IPS-NIHi11 (cell line): ENCODE measurements around the gene PRM2.

ENCODE experiments used
- DNase-seq: peaks from one replicate; pipeline ENCODE4 v3.0.0; 2012; ENCODE audit warnings: mixed read lengths, low spot score

PRM2 gene

DNA sequence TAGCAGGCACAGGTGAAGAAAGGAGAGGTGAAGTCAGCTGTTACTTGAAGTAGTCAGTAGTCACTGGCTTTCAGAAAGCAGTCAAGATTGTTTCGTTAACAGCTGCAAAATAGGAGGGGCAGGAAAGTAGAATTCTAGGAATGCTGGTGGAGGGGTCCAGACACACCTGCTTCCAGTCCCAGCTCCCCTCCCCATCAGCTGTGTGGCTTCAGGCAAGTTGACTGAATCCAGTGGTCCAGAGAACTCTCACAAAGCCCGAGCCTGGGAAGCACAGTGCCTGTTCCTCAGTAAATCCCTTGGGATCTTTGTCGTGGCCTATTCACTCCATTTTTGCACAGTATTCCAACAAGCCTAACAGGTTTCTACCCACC, 15.7 kb downstream of the PRM2 start:
- no peak for DNase-seq

DNA sequence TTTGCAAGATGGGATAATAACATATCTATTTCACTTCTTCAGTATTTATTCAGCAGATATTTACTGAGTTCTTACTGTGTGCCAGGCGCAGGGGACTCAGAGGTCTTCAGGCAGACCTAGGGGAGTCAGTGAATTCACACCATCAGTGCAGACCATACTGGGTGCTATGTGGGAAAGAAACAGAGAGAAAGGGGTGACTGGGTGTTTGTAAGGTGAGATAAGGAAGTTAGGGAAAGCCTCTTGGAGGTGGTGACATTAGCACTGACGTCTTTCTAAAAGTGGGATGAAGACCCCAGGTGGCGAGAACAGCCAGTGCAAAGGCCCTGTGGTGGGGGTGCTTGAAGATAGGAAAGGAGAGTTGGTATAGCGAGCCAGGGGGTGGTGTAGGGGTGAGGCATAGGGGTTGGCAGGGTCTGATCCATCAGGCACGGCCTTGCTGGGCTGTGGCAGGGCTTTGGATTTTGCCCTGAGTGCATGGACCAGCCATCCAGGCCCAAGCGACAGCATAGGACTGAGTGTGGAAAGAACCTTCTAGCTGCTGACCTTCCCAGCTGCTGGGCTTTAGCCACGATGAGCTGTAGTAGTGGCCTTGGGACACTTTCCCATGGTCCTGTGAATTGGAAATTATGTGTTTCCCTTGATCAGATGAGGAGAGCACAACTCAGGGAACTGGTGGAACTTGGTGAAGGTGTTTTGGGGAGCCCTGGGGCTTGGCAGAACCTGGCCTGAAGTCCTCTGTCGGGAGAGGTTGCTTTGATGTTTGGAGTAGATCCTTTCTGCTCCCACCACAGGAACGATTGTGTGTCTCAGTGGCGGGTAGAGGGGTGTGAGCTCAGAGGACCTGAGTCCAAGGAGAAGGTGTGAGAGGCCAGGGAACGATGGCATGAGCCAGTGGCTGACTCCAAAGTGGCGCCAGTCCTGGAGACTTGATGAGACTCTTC, 16.4 kb downstream of the PRM2 start:
- DNase-seq = no peak

DNA sequence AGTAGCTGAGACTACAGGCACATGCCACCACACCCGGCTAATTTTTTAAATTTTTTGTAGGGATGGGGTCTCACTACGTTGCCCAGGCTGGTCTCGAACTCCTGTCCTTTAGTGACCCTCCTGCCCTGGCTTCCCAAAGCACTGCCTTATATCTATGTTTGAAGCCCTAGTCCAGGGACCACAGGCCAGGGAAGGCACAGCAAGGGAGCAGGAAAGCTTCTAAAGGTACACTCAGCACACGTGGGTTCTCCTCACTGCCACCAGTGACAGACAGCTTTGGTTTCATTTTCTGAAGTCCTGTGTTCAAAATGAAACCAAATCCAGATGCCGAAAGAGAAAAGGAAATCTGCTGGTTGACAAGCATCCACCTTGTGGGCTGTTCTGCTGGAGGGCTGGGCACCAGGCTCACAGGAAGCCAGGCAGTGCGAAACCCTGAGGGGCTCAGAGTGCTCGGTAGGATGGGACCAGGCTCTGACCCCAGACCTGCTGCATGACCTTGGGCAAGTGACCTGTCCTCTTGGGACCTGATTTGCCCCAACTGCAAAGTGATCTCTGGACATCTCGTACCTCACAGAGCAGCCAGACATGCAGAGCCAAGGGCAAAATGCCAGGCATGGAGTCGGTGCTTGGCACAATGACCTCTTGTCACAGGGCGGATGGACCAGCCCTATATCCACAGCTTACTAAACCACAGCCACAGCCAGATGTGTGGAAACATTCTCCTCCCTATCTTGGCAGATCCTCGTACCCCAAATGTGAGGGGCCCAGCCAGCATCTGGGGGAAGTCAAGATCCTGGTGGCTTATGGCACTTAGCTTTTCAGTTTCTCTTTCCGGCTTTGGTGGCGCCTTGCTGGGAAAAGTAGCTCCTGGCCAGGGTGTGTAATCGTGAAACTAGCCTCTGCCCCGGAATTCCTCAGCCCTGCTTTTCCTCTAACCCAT, 17.5 kb downstream of the PRM2 start:
- no peak for DNase-seq

DNA sequence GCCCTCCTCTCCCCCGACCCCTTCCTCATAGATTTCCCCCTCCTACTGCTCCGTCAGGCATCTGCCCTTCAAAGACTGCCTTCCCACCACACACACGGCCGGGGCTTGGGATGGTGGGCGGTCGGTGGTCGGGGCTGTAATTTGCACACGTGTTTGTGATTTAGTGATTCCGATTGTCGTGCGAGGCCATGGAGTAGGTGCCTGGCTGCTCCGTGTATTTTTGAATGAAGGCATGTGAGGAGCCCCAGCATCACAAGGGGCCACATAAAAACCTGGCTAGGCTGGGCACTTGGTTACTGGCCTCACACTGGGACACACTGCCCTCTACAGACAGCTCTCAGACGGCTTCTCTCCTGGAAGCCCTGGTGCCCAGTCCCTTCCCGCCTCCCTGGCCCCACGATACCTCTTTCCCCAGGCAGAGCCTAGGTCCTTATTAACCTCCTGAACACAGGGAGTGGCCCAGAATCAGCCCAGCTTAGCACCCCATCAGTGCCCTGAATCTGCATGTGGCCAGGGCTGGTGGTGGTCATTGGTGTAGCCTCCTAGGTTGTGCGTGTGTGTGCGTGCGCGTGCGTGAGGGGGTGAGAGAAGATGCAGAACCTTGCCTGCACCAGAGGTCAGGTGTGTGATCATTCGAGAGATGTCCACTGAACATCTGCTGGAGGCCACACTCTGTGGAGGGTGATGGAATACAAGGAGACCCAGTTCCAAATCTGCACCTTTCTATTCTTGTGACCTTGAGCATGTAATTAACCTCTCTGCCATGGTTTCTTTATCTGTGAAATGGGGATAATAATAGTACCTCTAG, 18.9 kb downstream of the PRM2 start:
- DNase-seq = peak; percentile 86

DNA sequence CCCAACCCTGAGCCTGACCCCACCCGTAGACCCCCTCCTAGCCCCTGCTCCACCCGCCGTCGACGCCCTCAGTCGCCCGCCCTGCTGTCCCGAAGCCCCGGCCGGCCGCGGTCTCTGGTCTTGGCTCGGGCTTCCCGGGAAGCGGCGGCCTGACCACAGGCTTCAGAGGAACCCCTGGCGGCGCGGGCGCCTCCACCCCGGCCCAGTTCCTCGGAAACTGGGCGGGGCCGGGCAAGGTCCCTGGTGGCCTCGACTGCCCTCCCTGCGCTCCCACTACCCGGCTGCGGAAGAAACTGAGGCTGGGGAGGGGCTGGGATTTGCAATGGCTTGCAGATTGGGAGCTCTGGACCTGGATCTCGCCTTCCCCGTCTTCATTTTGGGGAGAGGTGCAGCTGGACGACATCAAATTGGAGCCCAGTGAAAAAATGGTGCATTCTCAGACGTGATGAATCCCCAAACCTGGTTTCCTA, 19.6 kb downstream of the PRM2 start:
- no peak for DNase-seq

DNA sequence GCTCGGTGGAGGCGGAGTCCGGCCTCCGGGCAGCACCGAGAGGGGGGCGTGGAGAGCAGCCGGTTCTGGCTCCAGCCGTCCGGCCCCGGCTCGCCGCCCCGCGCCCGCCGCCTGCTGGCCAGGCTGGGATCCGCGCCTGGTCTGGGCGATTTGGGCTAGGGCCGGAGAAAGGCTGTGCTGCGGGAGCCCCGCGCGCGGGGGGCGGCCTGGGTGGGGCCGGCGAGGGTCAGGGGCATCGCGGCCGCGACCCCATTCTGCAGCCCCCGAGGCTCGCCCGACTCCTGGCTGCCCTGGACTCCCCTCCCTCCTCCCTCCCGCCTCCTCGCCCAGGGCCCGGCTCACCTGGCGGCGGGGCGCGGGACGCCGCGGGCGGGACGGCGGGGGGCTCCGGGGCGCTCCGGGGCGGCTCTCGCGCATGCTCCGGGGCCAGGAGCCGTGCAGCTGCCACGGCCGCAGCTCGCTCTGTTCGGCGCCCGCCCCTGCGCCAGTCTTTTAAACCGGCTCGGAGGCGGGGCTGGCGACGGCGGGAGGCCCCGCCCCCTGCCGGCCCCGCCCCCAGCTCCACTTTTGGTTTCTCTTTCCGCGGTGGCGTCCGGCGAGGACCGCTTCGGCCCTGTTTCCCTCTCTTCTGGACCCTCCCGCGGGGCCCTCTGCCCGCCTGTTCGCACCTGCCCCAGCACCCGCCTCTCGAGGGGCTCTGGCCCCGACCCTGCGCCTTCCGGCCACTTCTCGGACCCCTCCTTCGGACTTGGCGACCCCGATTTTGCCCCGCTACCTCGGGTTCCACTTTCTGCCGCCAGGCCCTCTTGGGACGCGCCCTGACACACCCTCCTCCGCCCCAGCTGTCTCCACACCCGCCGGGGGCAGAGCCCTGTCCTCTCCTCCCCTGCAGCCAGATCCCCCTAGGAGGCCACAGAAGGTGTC, 20.3 kb downstream of the PRM2 start, which contains the start of gene SOCS1:
Gene SOCS1 (minus strand): TSS at position 468 of the 924 bp plus-strand sequence. CDS start 726 bp downstream, outside the sequence.
- peak; percentile 93 for DNase-seq

DNA sequence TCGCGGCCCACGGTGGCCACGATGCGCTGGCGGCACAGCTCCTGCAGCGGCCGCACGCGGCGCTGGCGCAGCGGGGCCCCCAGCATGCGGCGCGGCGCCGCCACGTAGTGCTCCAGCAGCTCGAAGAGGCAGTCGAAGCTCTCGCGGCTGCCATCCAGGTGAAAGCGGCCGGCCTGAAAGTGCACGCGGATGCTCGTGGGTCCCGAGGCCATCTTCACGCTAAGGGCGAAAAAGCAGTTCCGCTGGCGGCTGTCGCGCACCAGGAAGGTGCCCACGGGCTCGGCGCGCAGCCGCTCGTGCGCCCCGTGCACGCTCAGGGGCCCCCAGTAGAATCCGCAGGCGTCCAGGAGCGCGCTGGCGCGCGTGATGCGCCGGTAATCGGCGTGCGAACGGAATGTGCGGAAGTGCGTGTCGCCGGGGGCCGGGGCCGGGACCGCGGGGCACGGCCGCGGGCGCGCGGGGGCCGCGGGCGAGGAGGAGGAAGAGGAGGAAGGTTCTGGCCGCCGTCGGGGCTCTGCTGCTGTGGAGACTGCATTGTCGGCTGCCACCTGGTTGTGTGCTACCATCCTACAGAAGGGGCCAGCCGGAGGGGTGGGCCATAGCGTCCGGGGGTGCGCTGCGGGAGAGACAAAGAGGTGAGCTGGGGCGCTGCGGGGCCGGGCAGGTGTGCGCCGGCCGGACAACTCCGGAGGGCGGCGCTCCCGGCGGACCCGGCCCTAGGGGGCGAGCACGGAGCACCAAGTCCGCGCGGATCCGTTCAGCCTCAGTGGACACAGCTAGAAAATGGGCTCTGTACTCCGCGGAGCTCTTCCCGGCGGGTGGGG, 21.2 kb downstream of the PRM2 start:
- peak; percentile 50 for DNase-seq

DNA sequence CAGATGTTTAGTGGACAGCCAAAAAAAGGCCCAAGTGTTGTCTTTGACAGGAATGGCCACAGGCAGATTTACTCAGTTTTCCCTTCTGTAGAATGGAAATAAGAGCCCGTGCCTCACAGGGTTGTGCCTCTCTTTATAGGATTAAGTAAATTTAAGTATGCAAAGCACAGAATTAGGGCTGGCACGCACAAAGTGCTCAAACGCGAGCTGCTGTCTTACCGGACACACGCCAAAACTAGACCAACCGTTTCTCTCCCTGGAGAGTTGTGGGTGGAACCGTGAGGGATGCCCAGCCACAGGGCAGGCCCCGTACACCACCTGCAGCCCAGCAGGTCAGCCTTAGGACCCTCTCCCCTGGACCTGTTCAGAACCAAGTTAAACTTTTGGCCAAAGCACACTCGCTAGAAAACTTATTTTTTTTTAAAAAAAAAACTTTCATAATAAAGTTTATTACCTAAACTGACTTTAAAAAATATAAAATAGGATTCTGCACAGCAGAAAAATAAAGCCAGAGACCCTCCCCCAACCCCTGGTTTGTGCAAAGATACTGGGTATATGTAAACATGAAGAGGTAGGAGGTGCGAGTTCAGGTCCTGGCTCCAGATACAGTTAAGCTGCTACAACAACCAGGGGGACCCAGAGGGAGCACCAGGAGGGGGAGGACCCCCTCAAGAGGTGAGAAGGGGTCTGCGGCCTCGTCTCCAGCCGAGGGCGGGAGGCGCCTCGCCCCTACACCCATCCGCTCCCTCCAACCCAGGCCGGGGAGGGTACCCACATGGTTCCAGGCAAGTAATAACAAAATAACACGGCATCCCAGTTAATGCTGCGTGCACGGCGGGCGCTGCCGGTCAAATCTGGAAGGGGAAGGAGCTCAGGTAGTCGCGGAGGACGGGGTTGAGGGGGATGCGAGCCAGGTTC, 22.0 kb downstream of the PRM2 start:
- DNase-seq = no peak

DNA sequence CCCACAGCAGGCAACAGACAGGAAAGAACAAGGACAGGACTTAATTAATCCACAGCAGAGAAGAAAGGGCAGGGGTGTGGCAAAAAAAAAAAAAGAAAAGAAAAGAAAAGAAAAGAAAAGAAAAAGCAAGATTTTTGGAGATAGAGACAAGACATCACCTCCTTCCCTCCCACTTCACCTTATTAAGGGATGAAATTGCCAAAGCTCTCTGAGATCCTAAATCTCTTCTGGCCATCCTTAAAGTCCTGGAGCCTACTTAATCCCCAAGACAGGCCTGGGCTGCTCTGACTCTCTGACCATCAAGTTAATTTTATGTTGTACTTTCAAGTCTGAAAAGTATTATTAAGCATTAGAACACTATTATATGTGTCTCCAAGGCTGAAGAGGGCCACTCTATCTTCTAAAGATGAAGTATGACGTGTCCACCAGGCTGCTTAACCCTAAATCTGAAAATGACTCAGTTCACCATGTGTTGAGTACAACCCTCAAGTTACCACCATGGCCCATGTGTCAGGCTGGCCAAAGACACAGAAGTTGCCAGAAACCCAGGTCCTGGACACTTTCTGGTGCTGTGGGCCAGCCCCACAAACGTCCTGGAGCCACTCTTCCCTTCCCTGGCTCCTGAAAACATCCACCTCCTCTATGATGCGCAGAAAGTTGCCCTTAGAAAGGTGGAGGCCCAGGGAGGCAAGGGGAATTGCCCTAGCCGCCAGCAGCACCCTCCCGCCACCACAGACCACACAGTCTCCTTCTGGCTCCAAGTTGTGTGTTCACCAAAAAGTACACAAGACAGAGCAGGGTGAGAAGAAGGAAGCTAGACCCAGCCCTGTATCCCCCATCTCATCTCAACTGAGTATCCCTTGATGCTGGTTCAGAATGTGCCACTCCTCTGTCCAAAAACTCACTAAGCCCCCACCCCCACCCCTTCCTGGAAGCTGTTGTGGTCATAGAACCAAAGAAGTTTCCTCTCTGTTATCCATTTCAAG, 23.0 kb downstream of the PRM2 start:
- no peak for DNase-seq

DNA sequence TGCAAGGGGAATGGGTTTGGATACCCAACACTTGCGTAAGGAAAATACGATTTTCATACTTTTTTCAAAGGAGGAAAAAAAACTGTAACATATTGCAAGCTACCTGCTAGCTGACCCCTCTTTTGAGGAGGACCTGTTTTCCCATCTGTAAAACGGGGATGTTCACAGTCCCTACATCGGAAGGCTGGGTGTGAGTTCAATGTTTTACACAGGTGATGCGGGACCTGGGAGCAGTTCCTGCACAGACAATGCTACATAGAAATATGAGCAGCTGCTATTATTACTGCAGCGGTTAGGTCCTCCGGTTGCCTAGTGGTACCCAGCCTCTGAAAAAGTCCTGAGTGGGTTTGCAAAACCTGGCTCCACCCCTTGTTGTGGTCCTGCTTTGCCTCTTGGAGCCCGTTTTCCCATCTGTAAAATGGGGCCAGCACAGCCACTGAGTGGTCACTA, 23.8 kb downstream of the PRM2 start:
- no peak for DNase-seq

DNA sequence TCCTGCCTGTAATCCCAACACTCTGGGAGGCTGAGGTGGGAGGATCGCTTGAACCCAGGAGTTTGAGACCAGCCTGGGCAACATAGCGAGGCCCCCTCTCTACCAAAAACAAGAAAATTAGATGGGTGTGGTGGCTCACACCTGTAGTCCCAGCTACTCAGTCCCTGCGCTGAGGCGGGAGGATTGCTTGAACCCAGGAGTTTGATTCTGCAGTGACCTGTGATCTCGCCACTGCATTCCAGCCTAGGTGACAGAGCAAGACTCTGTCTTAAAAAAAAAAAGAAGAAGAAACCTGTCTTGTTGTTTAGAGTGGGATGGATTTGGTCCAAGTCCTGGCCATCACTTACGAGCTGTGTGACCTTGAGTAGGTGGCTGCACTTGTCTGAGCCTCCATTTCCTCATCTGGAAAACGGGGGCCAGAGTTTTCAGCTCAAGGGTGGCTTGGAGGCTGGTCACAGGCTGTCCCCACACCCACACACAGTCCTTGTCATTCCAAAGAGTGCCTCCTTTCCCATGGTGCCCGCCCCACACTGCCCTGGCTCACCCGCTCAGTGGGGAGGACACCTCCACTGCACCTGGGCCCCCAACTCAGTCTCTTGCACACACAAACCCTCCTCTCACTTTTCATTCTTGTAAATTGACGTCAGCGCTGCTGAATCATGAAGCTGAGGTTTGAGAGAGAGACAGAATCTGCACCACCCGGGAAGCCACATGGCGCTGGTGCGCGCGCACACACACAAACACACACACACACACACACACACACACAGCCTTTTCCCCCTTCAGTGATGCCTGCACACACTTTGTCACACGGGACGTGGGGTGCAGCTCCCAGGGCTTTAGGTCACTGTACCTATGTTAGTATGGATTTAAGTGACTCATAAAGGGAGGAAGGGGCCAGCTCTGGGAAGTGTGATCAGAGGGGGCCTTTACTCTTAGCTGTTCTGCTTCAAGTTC, 24.5 kb downstream of the PRM2 start:
- no peak for DNase-seq

DNA sequence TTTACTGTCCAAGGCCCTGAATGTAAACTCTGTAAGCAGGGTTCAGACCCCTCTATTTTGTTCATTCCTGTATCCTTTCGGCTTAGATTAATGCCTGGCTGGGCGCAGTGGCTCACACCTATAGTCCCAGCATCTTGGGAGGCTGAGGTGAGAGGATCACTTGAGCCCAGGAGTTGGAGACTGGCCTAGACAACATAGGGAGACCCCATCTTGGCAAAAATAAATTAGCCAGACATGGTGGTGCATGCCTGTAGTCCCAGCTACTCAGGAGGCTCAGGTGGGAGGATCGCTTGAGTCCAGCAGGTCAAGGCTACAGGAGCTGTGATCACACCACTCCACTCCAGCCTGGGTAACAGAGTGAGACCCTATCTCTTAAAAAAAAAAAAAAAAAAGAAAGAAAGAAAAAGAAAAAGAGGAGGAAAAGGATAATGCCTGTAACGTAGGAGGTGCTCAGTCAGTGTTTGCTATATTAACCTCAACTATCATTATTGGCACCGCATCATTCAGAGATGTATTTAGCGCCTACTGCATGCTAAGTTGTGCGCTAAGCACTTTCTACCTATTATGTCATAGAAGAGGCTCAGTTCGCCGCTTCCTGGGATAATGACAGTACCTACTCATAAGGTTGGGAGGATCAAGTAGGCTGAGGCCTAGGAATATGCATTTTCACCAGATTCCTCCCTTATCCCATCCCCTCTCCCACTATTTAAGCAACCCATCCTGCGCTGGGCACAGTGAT, 25.3 kb downstream of the PRM2 start:
- no peak for DNase-seq

DNA sequence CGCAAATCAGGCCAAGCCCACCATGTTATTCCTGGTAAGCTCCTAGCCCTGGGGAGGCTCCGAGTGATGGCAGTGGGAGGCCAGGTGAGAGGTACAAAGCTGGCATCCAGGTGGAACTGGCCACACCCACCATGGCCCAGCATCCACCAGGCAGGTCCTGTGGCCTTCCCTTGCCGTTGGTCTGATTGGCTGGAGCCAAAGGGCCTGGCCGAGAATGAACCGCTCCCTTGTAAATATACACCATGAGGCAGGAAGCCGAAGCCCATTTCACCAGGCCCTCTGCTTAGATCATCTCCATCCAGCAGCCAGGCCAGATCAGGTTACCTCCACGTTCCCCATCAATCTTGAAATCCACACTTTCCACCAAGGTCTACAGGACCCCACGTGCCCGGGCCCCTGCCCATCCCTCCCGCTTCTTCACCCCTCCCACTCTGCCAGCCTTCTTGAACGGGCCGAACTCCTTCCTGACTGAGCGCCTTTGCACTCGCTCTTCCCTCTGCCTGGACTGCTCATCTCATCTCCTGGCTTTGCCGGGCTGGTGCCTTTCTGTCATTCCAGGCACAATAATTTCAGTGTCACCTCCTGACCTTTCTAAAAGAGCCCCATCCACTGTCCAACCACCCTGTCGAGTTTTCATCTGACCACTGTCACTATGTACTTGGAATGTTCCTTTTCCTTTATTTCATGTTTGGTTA, 26.0 kb downstream of the PRM2 start:
- DNase-seq = peak; percentile 76

DNA sequence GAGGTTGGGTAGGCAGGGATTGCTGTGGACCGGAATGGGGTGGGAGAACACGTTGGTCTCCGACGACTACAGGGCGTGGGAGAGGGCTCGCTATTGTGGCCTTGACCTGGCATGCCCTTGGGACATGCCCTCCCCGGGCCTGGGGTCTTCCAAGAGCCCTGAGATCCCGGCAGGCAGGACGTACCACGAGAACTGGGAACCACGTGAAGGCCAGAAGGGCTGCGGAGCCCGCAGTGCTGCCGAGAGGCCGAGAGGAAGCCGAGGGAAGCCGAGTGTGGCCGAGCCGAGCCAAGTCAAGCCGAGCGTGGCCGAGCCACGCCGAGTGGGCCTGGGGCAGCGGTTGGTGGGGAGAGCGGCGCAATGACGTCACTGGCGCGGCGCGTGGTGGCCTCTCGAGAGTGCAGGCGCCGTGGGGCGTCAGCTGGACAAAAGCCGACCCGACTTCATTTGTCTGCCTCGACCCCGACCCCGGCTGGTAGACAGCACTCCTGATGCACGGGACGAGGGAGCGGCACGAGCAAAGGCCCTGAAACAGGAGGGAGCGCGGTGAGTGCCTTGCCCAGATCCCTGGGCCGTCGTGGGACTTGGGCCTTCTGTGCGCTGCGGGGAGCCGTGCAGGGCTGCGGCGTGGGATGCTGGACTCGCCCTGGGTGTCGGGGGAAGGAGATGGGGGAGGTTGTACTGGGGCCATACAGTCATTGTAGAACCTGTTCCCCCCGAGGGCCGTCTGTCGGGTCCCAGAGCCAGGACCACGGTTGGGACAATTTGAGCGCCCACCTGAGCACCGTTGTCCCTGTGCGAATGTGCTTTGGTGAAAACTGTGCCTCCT, 26.8 kb downstream of the PRM2 start:
- DNase-seq = no peak
